GM23338 (cell line): ENCODE results near the gene TRIM13. TPM values are rescaled to one million over a fixed set of nuclear protein-coding genes. Genes with fewer than 3 reads are reported as not detected.

ENCODE experiments used
- ATAC-seq: fragments of 200-7000 bp; cut with Tn5 transposase; 3 replicates; pipeline ENCODE4 v1.9.1; 2020
- DNase-seq: peaks from one replicate; pipeline ENCODE4 v3.0.0-alpha.2; 2015; ENCODE audit warnings: low spot score
- H2AFZ ChIP-seq: fragments of 200-600 bp; sonication (generic); 2 replicates; pipeline ENCODE4 v1.8.0; 2016; ENCODE audit warnings: antibody characterized with exemption, mild to moderate bottlenecking, moderate library complexity
- H3F3A ChIP-seq: fragments of 200-600 bp; sonication (generic); replicated peaks from 2 replicates; pipeline ENCODE4 v1.8.0; 2017; ENCODE audit warnings: antibody characterized with exemption, mixed run types, low read depth
- H3K27ac ChIP-seq: fragments of 200-600 bp; sonication (generic); 2 replicates; pipeline ENCODE4 v1.6.1; 2016; ENCODE audit warnings: low read depth
- H3K27me3 ChIP-seq: fragments of 200-600 bp; sonication (generic); 2 replicates; pipeline ENCODE4 v1.8.0; 2016; ENCODE audit warnings: mild to moderate bottlenecking, mixed run types, moderate library complexity; ENCODE audit not compliant: insufficient read depth
- H3K36me3 ChIP-seq: fragments of 200-600 bp; sonication (generic); 2 replicates; pipeline ENCODE4 v1.8.0; 2016; ENCODE audit warnings: mild to moderate bottlenecking; ENCODE audit not compliant: insufficient read depth
- H3K4me1 ChIP-seq: fragments of 200-600 bp; sonication (generic); 2 replicates; pipeline ENCODE4 v1.8.0; 2016; ENCODE audit warnings: mild to moderate bottlenecking, moderate library complexity; ENCODE audit not compliant: insufficient read depth
- H3K4me2 ChIP-seq: fragments of 200-600 bp; sonication (generic); 2 replicates; pipeline ENCODE4 v1.7.1; 2017; ENCODE audit warnings: mixed run types
- H3K4me3 ChIP-seq: fragments of 200-600 bp; sonication (generic); 2 replicates; pipeline ENCODE4 v1.6.1; 2016; ENCODE audit warnings: mixed run types
- H3K79me2 ChIP-seq: fragments of 200-600 bp; sonication (generic); replicated peaks from 2 replicates; pipeline ENCODE4 v1.8.0; 2017; ENCODE audit warnings: mild to moderate bottlenecking; ENCODE audit not compliant: insufficient read depth
- H3K9me2 ChIP-seq: fragments of 200-600 bp; sonication (generic); 2 replicates; pipeline ENCODE4 v1.8.0; 2017; ENCODE audit not compliant: insufficient read depth
- H4K20me1 ChIP-seq: fragments of 200-600 bp; sonication (generic); replicated peaks from 2 replicates; pipeline ENCODE4 v1.8.0; 2017; ENCODE audit warnings: mild to moderate bottlenecking; ENCODE audit not compliant: insufficient read depth
- H3K27ac Mint-ChIP-seq: 2 replicates; pipeline ENCODE4 v1.8.0; 2020; ENCODE audit warnings: inconsistent platforms, mild to moderate bottlenecking, moderate library complexity, mixed read lengths
- H3K27me3 Mint-ChIP-seq: 3 replicates; pipeline ENCODE4 v1.8.0; 2022; ENCODE audit warnings: low read depth, mild to moderate bottlenecking, moderate library complexity, mixed read lengths, inconsistent platforms; ENCODE audit not compliant: insufficient read depth, poor library complexity
- H3K36me3 Mint-ChIP-seq: 3 replicates; pipeline ENCODE4 v1.8.0; 2021; ENCODE audit warnings: low read depth, mild to moderate bottlenecking, inconsistent platforms, moderate library complexity, mixed read lengths
- H3K4me1 Mint-ChIP-seq: 3 replicates; pipeline ENCODE4 v1.8.0; 2020; ENCODE audit warnings: mild to moderate bottlenecking, inconsistent platforms, mixed read lengths
- H3K4me3 Mint-ChIP-seq: 3 replicates; pipeline ENCODE4 v1.8.0; 2021; ENCODE audit warnings: moderate library complexity, mild to moderate bottlenecking, inconsistent platforms, mixed read lengths
- H3K9me3 Mint-ChIP-seq: 3 replicates; pipeline ENCODE4 v1.8.0; 2020; ENCODE audit warnings: moderate library complexity, mild to moderate bottlenecking, inconsistent platforms, mixed read lengths
- ZNF114 ChIP-seq: fragments of 250-450 bp; sonication (Bioruptor Pico); IDR thresholded peaks from 2 replicates; pipeline ENCODE4 v1.5.0; 2020; ENCODE audit warnings: mild to moderate bottlenecking, moderate library complexity
- ZNF331 ChIP-seq: fragments of 250-450 bp; sonication (Bioruptor Pico); IDR thresholded peaks from 2 replicates; pipeline ENCODE4 v1.5.0; 2020; ENCODE audit warnings: low read depth, mild to moderate bottlenecking, moderate library complexity
- polyA plus RNA-seq: library from polyadenylated mRNA; unstranded; fragments of >200 nt; fragmentation: Nextera tagmentation; extraction: Ambion mirVana; gene quantifications from 2 replicates; pipeline ENCODE4 v1.2.1, GENCODE V29; 2016
- total RNA-seq: library from RNA; depleted of rRNA; stranded (reverse); fragments of >200 nt; shearing (Covaris generic); gene quantifications from 2 replicates; pipeline ENCODE4 v1.2.3, GENCODE V29; 2014
- TF ChIP-seq, protein P1 (sequence below): IDR thresholded peaks from one replicate; pipeline ENCODE4 v1.6.1; 2018; ENCODE audit warnings: antibody characterized with exemption; ENCODE audit not compliant: unreplicated experiment
- TF ChIP-seq, protein P2 (sequence below), 2 experiments: fragments of 200-600 bp in 1 of 2; sonication (generic) in 1 of 2; conservative IDR thresholded peaks; 2 replicates each; pipeline versions ENCODE4 v1.5.1 to v1.6.1; 2016 to 2017; ENCODE audit warnings: antibody characterized with exemption in 2 of 2, low read depth in 2 of 2, mild to moderate bottlenecking in 2 of 2, moderate library complexity in 1 of 2
- TF ChIP-seq, protein P3 (sequence below): fragments of 250-450 bp; sonication (Bioruptor Pico); IDR thresholded peaks from 2 replicates; pipeline ENCODE4 v1.5.0; 2020; ENCODE audit warnings: mild to moderate bottlenecking, moderate library complexity

TRIM13 gene
- total and polyA plus RNA-seq, 2 experiments from 2014 or later: 23.0 to 25.3 TPM

DNA sequence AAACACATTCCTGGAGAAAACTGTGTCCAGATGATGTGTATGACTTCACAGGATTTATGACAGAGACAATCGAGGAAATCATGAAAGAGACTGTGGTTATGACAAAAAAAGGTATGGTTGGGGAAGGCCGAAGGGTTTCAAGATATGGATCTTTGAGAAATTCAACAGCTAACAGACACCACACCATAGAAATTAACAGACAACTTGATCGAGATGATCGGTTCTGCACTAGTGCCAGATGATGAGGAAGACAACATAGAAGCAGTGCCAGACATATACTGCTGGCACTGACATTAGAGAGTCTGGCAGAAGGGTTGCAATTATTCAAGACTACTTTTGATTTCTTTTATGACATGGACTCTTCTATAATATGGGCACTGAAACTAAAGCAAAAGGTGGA, 55.6 kb downstream of the TRIM13 start (continued):
- TF ChIP-seq ZNF331 (CRISPR knock-in tag) (no peak), ZNF114 (CRISPR knock-in tag) (no peak)
- TF ChIP-seq, protein P1, sequence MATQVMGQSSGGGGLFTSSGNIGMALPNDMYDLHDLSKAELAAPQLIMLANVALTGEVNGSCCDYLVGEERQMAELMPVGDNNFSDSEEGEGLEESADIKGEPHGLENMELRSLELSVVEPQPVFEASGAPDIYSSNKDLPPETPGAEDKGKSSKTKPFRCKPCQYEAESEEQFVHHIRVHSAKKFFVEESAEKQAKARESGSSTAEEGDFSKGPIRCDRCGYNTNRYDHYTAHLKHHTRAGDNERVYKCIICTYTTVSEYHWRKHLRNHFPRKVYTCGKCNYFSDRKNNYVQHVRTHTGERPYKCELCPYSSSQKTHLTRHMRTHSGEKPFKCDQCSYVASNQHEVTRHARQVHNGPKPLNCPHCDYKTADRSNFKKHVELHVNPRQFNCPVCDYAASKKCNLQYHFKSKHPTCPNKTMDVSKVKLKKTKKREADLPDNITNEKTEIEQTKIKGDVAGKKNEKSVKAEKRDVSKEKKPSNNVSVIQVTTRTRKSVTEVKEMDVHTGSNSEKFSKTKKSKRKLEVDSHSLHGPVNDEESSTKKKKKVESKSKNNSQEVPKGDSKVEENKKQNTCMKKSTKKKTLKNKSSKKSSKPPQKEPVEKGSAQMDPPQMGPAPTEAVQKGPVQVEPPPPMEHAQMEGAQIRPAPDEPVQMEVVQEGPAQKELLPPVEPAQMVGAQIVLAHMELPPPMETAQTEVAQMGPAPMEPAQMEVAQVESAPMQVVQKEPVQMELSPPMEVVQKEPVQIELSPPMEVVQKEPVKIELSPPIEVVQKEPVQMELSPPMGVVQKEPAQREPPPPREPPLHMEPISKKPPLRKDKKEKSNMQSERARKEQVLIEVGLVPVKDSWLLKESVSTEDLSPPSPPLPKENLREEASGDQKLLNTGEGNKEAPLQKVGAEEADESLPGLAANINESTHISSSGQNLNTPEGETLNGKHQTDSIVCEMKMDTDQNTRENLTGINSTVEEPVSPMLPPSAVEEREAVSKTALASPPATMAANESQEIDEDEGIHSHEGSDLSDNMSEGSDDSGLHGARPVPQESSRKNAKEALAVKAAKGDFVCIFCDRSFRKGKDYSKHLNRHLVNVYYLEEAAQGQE: no peak
- TF ChIP-seq, protein P2, sequence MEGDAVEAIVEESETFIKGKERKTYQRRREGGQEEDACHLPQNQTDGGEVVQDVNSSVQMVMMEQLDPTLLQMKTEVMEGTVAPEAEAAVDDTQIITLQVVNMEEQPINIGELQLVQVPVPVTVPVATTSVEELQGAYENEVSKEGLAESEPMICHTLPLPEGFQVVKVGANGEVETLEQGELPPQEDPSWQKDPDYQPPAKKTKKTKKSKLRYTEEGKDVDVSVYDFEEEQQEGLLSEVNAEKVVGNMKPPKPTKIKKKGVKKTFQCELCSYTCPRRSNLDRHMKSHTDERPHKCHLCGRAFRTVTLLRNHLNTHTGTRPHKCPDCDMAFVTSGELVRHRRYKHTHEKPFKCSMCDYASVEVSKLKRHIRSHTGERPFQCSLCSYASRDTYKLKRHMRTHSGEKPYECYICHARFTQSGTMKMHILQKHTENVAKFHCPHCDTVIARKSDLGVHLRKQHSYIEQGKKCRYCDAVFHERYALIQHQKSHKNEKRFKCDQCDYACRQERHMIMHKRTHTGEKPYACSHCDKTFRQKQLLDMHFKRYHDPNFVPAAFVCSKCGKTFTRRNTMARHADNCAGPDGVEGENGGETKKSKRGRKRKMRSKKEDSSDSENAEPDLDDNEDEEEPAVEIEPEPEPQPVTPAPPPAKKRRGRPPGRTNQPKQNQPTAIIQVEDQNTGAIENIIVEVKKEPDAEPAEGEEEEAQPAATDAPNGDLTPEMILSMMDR (conservative IDR thresholded peaks at IDR 0.05; ENCODE audit: low read depth in 2 of 2): no peak

DNA sequence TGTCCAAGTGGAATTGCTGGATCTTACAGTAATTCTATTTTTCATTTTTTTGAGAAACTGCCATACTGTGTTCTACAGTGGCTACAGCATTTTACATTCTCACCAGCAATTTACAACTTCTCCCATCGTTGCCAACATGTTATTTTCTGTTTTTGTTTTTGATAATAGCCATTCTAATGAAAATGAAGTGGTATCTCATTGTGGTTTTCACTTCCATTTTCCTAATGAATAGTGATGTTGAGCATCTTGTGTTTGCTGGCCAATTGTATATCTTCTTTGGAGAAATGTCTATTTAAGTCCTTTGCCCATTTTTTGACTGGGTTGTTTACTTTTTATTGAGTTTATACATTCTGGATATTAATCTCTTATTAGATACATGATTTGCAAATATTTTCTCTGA, 57.0 kb downstream of the TRIM13 start:
- no peaks in the 10 kb centered on the region for H4K20me1 ChIP-seq
- H3F3A ChIP-seq: no peaks in the 10 kb centered on the region
- H3K79me2 ChIP-seq: no peaks in the 10 kb centered on the region
- Mint-ChIP-seq H3K9me3 (no peaks in the 10 kb centered on the region), H3K27me3 (no peaks in the 10 kb centered on the region), H3K27ac (no peak overlapping the region), H3K4me3 (no peak overlapping the region), H3K4me1 (no peaks in the 10 kb centered on the region), H3K36me3 (peaks cover 3% of the 10 kb centered on the region; the same call in 2 of the 3 replicates)
- H3K36me3 ChIP-seq: no peaks in the 10 kb centered on the region
- no peaks in the 10 kb centered on the region for H3K27me3 ChIP-seq
- ATAC-seq (no peak), DNase-seq (no peak)
- H2AFZ ChIP-seq: no peak overlapping the region
- H3K4me2 ChIP-seq: no peak overlapping the region
- H3K4me3 ChIP-seq: no peak overlapping the region
- TF ChIP-seq, protein P3, sequence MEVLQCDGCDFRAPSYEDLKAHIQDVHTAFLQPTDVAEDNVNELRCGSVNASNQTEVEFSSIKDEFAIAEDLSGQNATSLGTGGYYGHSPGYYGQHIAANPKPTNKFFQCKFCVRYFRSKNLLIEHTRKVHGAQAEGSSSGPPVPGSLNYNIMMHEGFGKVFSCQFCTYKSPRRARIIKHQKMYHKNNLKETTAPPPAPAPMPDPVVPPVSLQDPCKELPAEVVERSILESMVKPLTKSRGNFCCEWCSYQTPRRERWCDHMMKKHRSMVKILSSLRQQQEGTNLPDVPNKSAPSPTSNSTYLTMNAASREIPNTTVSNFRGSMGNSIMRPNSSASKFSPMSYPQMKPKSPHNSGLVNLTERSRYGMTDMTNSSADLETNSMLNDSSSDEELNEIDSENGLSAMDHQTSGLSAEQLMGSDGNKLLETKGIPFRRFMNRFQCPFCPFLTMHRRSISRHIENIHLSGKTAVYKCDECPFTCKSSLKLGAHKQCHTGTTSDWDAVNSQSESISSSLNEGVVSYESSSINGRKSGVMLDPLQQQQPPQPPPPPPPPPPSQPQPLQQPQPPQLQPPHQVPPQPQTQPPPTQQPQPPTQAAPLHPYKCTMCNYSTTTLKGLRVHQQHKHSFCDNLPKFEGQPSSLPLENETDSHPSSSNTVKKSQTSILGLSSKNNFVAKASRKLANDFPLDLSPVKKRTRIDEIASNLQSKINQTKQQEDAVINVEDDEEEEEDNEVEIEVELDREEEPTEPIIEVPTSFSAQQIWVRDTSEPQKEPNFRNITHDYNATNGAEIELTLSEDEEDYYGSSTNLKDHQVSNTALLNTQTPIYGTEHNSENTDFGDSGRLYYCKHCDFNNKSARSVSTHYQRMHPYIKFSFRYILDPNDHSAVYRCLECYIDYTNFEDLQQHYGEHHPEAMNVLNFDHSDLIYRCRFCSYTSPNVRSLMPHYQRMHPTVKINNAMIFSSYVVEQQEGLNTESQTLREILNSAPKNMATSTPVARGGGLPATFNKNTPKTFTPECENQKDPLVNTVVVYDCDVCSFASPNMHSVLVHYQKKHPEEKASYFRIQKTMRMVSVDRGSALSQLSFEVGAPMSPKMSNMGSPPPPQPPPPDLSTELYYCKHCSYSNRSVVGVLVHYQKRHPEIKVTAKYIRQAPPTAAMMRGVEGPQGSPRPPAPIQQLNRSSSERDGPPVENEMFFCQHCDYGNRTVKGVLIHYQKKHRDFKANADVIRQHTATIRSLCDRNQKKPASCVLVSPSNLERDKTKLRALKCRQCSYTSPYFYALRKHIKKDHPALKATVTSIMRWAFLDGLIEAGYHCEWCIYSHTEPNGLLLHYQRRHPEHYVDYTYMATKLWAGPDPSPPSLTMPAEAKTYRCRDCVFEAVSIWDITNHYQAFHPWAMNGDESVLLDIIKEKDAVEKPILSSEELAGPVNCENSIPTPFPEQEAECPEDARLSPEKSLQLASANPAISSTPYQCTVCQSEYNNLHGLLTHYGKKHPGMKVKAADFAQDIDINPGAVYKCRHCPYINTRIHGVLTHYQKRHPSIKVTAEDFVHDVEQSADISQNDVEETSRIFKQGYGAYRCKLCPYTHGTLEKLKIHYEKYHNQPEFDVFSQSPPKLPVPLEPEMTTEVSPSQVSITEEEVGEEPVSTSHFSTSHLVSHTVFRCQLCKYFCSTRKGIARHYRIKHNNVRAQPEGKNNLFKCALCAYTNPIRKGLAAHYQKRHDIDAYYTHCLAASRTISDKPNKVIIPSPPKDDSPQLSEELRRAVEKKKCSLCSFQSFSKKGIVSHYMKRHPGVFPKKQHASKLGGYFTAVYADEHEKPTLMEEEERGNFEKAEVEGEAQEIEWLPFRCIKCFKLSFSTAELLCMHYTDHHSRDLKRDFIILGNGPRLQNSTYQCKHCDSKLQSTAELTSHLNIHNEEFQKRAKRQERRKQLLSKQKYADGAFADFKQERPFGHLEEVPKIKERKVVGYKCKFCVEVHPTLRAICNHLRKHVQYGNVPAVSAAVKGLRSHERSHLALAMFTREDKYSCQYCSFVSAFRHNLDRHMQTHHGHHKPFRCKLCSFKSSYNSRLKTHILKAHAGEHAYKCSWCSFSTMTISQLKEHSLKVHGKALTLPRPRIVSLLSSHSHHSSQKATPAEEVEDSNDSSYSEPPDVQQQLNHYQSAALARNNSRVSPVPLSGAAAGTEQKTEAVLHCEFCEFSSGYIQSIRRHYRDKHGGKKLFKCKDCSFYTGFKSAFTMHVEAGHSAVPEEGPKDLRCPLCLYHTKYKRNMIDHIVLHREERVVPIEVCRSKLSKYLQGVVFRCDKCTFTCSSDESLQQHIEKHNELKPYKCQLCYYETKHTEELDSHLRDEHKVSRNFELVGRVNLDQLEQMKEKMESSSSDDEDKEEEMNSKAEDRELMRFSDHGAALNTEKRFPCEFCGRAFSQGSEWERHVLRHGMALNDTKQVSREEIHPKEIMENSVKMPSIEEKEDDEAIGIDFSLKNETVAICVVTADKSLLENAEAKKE (CRISPR knock-in tag): no peak
- no peaks in the 10 kb centered on the region for H3K9me2 ChIP-seq
- H3K4me1 ChIP-seq: no peaks in the 10 kb centered on the region
- no peak overlapping the region for H3K27ac ChIP-seq
